ENCODE data around the gene MRPS17. TPM values are rescaled to one million over a fixed set of nuclear protein-coding genes. Genes with fewer than 3 reads are reported as not detected.

Gene MRPS17
- polyA plus RNA-seq, 3 donors from 2014 or later: 13.8 to 20.2 (median 16.4) TPM

- Mint-ChIP-seq H3K36me3 (peaks cover 16 to 36% (median 17%) of the 10 kb centered on the region in 3 donors), H3K9me3 (no peaks in the 10 kb centered on the region), H3K27ac (no peak overlapping the region), H3K27me3 (ENCODE audit: low read depth in 3 of 3) (peaks cover 0 to 2% (median 1%) of the 10 kb centered on the region in 3 donors), H3K4me1 (no peaks in the 10 kb centered on the region), H3K4me3 (no peak overlapping the region)
- no peak for DNase-seq
Observed at GRCh38 chr7:55992346-55992745, 40.7 kb downstream of the MRPS17 start.

GRCh38 chr7:55996856-55997500 is 45.3 kb downstream of the MRPS17 start:
- no peaks in the 10 kb centered on the region for H3K4me1 Mint-ChIP-seq
- no peak for DNase-seq
- no peaks in the 10 kb centered on the region for H3K9me3 Mint-ChIP-seq
- H3K4me3 Mint-ChIP-seq: no peak overlapping the region
- no peak overlapping the region for H3K27ac Mint-ChIP-seq
- peaks cover 30 to 43% (median 37%) of the 10 kb centered on the region in 3 donors for H3K36me3 Mint-ChIP-seq
- H3K27me3 Mint-ChIP-seq (ENCODE audit: low read depth in 3 of 3): peaks cover 0 to 2% (median 0%) of the 10 kb centered on the region in 3 donors

GRCh38 chr7:56003749-56004148 is 52.1 kb downstream of the MRPS17 start:
- no peaks in the 10 kb centered on the region for H3K9me3 Mint-ChIP-seq
- H3K4me3 Mint-ChIP-seq: no peak overlapping the region
- peaks cover 0 to 1% (median 0%) of the 10 kb centered on the region in 3 donors for H3K27me3 Mint-ChIP-seq (ENCODE audit: low read depth in 3 of 3)
- DNase-seq: no peak
- no peaks in the 10 kb centered on the region for H3K4me1 Mint-ChIP-seq
- H3K27ac Mint-ChIP-seq: no peak overlapping the region
- peaks cover 6 to 10% (median 8%) of the 10 kb centered on the region in 3 donors for H3K36me3 Mint-ChIP-seq

Other genes starting within 250 kb of the MRPS17 start
- gene SEPTIN14, start 89.1 kb upstream of the MRPS17 start, polyA plus RNA-seq: not detected
- gene ZNF713, start 64.4 kb upstream of the MRPS17 start, polyA plus RNA-seq: 1 to 10 TPM in 2 of 3 donors, not detected in 1; 1.2 to 4.3 TPM
- 10 to 100 TPM; 37.6 to 58.6 (median 54.1) TPM for gene NIPSNAP2, start 12.7 kb downstream of the MRPS17 start, polyA plus RNA-seq
- 1 to 10 TPM; 3.2 to 6.8 (median 5.1) TPM for gene PSPH, start 99.6 kb downstream of the MRPS17 start, polyA plus RNA-seq
- 10 to 100 TPM; 64.6 to 91.0 (median 77.6) TPM for gene CCT6A, start 99.9 kb downstream of the MRPS17 start, polyA plus RNA-seq
- 100 to 1,000 TPM in 2 of 3 donors, 10 to 100 TPM in 1; 86.1 to 198 (median 188) TPM for gene SUMF2, start 112.4 kb downstream of the MRPS17 start, polyA plus RNA-seq
- gene PHKG1, start 141.1 kb downstream of the MRPS17 start, polyA plus RNA-seq: under 1 TPM in 2 of 3 donors, not detected in 1; 0.10 to 0.16 TPM
- 100 to 1,000 TPM; 512 to 798 (median 585) TPM for gene CHCHD2, start 154.6 kb downstream of the MRPS17 start, polyA plus RNA-seq
- gene NUPR2, start 164.5 kb downstream of the MRPS17 start, polyA plus RNA-seq: not detected

All from immature natural killer cell (primary cell).